AG09319 (cell line): ENCODE results near the gene DDRGK1.

Experiments
- DNase-seq: peaks from one replicate; pipeline ENCODE4 v3.0.0-alpha.2; 2010; ENCODE audit warnings: low read depth; ENCODE audit errors: extremely low read depth
- TF ChIP-seq, protein P1 (sequence below): IDR thresholded peaks from 2 replicates; pipeline ENCODE4 v1.5.1; 2011; ENCODE audit warnings: low read depth, mild to moderate bottlenecking, inconsistent platforms, low read length, moderate library complexity

DDRGK1 gene

DNA sequence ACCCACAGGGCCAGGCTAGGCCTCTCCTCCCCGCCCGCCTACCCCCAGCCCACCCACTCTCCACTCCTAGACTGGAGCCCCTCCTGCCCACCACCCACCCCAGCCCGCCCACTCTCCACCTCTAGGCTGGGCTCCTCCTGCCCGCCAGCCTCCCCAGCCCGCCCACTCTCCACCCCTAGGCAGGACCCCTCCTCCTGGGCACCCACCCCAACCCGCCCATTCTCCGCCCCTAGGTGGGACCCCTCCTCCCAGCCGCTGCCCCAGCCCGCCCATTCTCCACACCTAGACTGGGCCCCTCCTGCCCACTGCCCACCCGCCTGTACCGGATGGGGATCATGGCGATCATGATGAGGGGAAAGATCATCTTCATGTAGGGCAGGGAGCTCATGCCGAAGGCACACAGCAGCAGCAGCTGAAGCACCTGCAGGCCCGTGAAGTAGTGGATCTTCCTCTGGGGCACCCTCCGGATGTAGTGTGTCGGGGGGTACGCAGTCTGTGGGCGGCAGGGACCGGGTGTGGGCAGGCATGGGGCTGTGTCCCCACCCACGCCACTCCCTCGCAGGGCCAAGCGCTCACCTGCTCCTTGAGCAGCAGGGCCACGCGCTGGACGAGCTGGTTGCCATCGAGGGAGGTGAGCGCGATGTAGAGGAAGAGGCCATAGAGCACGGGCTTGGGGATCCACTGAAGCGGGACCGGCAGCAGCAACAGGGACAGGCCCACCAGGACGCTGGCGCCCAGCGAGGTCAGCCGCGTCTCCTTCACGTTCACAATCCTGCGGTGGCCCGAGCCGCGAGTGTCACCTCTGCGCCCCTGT, 23.7 kb upstream of the DDRGK1 start:
- no peak for DNase-seq

DNA sequence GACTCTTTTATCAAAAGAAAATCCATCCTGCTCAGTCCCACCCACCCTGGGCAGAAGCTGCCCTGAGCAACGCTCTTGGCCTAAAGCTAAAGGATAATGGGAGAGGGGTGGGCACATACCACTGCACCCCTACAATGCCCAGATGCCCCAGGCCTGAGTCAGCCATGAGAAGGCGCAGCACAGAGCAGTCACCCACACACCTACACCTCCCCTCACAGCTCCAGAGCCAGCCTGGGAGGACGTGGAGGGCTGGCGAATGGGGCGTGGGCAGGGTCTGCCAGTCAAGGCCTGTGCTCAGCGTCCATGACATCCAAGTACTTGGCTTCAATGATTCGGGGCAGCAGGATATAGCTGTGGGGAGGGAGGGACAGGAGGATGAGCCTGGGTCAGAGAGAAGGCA, 23.0 kb upstream of the DDRGK1 start:
- TF ChIP-seq, protein P1, sequence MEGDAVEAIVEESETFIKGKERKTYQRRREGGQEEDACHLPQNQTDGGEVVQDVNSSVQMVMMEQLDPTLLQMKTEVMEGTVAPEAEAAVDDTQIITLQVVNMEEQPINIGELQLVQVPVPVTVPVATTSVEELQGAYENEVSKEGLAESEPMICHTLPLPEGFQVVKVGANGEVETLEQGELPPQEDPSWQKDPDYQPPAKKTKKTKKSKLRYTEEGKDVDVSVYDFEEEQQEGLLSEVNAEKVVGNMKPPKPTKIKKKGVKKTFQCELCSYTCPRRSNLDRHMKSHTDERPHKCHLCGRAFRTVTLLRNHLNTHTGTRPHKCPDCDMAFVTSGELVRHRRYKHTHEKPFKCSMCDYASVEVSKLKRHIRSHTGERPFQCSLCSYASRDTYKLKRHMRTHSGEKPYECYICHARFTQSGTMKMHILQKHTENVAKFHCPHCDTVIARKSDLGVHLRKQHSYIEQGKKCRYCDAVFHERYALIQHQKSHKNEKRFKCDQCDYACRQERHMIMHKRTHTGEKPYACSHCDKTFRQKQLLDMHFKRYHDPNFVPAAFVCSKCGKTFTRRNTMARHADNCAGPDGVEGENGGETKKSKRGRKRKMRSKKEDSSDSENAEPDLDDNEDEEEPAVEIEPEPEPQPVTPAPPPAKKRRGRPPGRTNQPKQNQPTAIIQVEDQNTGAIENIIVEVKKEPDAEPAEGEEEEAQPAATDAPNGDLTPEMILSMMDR: no peak
- DNase-seq: no peak

More for the DNA sequence above, 23.7 kb upstream of the DDRGK1 start:
- TF ChIP-seq, protein P1: no peak

DNA sequence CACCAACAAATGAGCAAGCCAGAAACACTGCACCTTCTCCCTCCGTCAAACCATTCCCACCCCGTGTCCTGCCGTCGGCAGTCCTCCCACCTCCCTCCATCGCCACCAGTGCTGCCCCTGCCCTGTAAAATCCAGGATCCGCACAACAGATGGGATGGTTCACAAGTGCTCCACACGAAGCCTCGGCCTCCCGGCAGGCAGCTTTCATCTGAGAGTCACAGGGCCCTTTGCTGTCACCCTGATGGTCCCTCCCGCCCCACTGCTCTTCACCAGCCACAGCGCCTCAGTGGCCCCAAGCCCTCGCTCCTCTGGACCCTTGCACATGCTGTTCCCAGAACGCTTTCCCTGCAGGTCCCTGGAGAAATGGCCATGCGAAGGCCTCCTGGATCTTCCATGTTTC, 22.4 kb upstream of the DDRGK1 start:
- DNase-seq: no peak
- TF ChIP-seq, protein P1: no peak

DNA sequence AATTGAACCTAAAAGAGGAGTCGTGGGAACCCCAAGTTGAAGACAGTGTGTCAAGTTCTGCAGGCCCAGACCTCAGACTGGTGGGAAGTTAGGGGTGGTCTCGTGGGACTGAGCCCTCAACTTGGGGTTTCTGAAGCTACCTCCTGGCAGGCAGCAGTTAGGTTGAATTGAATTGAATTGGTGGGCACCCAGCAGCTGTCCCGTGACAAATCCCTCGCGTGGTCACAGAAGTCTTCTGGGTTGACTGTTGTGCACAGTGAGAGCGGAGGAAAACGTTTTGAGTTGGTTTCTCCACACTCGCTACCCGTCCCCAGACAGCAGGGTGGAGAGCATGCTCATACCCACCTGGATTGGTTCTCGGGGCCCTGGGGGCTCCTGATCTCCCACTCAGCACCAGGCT, 21.6 kb upstream of the DDRGK1 start:
- TF ChIP-seq, protein P1: no peak
- no peak for DNase-seq

DNA sequence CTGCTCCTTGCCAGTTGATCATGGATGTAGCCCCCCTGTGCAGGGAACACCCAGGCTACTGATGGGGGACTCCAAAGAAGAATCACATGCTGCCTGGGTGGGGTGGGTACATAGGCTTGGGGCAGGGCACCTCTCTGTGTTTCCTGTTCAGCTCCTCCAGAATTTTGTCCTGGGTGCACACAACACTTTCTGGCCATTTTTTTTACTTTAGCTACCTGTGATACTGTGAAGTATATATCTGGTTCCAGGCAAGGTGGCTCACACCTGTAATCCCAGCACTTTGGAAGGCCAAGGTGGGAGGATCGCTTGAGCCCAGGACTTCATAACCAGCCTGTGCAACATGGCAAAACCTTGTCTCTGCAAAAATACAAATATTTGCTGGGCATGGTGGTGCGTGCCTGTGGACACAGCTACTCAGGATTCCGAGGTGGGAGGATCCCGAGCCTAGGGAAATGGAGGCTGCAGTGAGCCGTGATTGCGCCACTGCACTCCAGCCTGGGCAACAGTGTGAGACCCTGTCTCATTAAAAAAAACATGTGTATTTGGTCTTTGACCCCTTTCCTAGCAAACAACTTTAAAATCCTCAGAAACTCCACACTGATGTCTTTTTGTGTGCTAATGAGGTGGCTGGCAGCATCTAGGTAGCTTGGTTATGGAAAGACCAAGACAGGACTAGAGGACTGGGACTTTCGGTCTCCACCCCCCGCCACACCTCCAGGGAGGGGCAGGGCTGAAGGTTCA, 20.4 kb upstream of the DDRGK1 start:
- TF ChIP-seq, protein P1: no peak
- DNase-seq: no peak

DNA sequence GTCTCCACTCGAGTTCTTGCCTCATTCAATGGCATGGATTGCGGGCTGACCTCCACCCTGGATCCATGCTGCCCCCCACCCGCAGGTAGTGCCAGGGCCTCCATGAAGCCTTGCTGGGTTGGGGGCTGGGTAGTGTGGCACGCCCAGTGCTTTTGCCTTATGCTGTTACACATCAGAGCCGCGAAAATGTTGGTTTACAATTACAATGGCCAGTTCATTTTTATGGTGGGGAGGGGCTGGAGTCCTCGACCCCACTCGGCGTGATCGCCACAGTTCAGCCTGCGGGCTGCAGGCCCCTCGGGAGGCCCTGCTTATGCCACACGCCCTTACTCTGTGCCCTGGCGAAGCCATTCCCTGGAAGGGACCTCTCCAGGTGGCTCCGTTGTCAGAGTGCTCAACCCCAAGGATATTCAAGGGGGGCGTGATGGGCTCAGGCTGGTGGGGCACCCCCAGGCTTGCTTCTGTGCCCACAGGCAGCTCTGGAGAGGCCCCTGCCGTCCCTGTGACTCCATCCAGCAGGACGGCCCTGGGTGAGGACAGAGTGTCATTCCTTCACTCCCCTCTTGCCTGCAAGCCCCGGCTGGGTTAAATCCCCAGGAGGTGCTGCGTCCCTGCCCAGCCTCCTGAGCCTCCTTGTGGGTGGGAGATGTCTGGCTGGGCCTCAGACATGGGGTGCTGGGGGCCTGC, 19.7 kb upstream of the DDRGK1 start:
- no peak for DNase-seq
- TF ChIP-seq, protein P1: no peak

DNA sequence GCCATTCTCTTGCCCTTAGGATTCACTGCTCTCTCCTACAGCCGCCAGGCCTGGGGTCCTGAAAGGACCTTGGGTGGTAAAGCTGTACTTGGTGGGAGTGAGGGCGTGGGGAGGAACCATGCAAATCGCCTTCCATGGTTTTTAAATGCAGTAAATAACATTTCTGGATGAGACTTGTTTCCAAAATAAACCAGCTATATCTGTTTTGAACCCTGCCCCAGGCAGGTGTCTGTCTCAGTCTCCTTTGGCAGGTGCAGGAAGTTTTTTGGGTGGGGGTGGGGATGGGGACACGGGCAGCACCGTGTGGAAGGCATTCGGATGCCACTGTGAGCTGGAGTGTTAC, 19.1 kb upstream of the DDRGK1 start:
- DNase-seq: no peak
- TF ChIP-seq, protein P1: no peak
